Measurements from ENCODE around the gene TTLL3. TPM values are rescaled to one million over a fixed set of nuclear protein-coding genes. Genes with fewer than 3 reads are reported as not detected.

TTLL3 gene
- total and polyA plus RNA-seq, 2 of the 8 experiments (the other 6 are each of a cell fraction or from before 2014, with no cell fraction given) = 5.9 to 8.9 TPM

DNA sequence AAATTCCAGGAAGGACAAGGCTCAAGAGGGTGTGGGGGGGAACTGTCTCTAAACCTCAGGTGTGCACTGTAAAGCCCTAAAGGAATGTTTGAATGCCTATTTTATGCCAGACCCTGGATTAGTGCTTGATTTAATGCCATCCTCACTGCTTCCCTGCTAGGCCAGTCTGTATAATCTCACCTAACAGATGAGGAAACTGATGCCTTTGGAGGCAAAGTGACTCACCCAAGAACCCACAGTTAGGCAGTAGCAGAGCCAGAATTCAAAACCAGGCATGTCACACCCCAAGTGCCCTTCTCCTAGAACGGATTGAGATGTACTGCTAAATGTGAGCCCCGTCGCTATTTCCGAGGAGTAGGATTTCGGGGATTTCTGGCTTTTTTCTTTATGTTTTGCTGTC is 48.1 kb upstream of the TTLL3 start:
- Histone ChIP-seq H3K79me2 (ENCODE audit: control insufficient read depth in 1 of 2, insufficient read depth in 2 of 2, low read length in 2 of 2) (no peaks in the 10 kb centered on the region), H3K14ac (ENCODE audit: insufficient read length) (no peak overlapping the region), H2AK5ac (ENCODE audit: low read depth, low read length) (no peak overlapping the region), H4K5ac (ENCODE audit: insufficient read length, low read depth, low read length) (no peak overlapping the region), H3K4me1 (replicated peaks in 1 of 4; ENCODE audit: control insufficient read depth in 3 of 4, insufficient read depth in 4 of 4, low read length in 3 of 4) (peaks cover 0 to 7% (median 0%) of the 10 kb centered on the region in 4 experiments; a peak in 1 of 7 replicates), H3K27ac (ENCODE audit: low read depth, low read length) (no peak overlapping the region), H2AFZ (ENCODE audit: low read length) (no peak overlapping the region), H4K8ac (ENCODE audit: extremely low read depth, insufficient read depth, low read length) (no peak overlapping the region), H3K18ac (ENCODE audit: extremely low read depth, low read length) (no peak overlapping the region), H2BK5ac (ENCODE audit: low read depth, low read length) (no peak overlapping the region), H3K4me2 (ENCODE audit: insufficient read depth in 1 of 2, low read depth in 2 of 2, low read length in 2 of 2) (no peak overlapping the region), H3K4me3 (ENCODE audit: extremely low read depth in 1 of 4, insufficient read depth in 2 of 4, low read depth in 3 of 4, low read length in 4 of 4) (no peak overlapping the region), H3K27me3 (replicated peaks in 1 of 4; ENCODE audit: control insufficient read depth in 3 of 4, extremely low read depth in 1 of 4, insufficient read depth in 3 of 4, low read length in 3 of 4) (no peaks in the 10 kb centered on the region; a peak in 3 of 7 replicates), H2BK15ac (ENCODE audit: low read length) (no peak overlapping the region), H2BK120ac (replicated peaks; ENCODE audit: low read depth, low read length) (no peak overlapping the region), H3K79me1 (ENCODE audit: low read depth, low read length) (no peaks in the 10 kb centered on the region), H3K56ac (replicated peaks; ENCODE audit: insufficient read length, low read depth, low read length) (no peak overlapping the region), H3K9me3 (ENCODE audit: insufficient read depth in 2 of 2, low read depth in 1 of 2, low read length in 1 of 2) (no peaks in the 10 kb centered on the region), H3K4ac (replicated peaks; ENCODE audit: insufficient read length, low read depth, low read length) (no peak overlapping the region), H3K23me2 (ENCODE audit: low read depth, low read length) (no peaks in the 10 kb centered on the region), H2BK12ac (ENCODE audit: low read depth, low read length) (no peak overlapping the region), H3K36me3 (ENCODE audit: control insufficient read depth in 2 of 4, insufficient read depth in 4 of 4, low read length in 3 of 4) (peaks cover 2 to 17% (median 6%) of the 10 kb centered on the region in 4 experiments; a peak in 5 of 8 replicates), H2BK20ac (ENCODE audit: low read length) (no peak overlapping the region), H3K9ac (replicated peaks in 1 of 4; ENCODE audit: extremely low read depth in 1 of 4, low read depth in 3 of 4, low read length in 3 of 4) (no peak overlapping the region), H4K20me1 (replicated peaks in 1 of 2; ENCODE audit: control insufficient read depth in 1 of 2, insufficient read depth in 2 of 2, low read length in 2 of 2) (peaks cover 0 to 9% of the 10 kb centered on the region in 2 experiments), H4K91ac (replicated peaks; ENCODE audit: insufficient read length, low read length) (no peak overlapping the region), H3K23ac (ENCODE audit: insufficient read length) (no peak overlapping the region)
- TF ChIP-seq TCF12 (IDR thresholded peaks at IDR 0.05; ENCODE audit: low read depth, low read length) (no peak), HDAC6 (IDR thresholded peaks at IDR 0.05; ENCODE audit: low read depth, low read length) (no peak), SIX5 (IDR thresholded peaks at IDR 0.05; ENCODE audit: low read depth, low read length) (no peak), TEAD4 (IDR thresholded peaks at IDR 0.05; ENCODE audit: low read depth, low read length) (no peak), RBBP5 (IDR thresholded peaks at IDR 0.05; ENCODE audit: borderline replicate concordance, low read depth, low read length) (no peak), NRF1 (IDR thresholded peaks at IDR 0.05; ENCODE audit: low read depth, low read length) (no peak)
- TF ChIP-seq, protein P1, sequence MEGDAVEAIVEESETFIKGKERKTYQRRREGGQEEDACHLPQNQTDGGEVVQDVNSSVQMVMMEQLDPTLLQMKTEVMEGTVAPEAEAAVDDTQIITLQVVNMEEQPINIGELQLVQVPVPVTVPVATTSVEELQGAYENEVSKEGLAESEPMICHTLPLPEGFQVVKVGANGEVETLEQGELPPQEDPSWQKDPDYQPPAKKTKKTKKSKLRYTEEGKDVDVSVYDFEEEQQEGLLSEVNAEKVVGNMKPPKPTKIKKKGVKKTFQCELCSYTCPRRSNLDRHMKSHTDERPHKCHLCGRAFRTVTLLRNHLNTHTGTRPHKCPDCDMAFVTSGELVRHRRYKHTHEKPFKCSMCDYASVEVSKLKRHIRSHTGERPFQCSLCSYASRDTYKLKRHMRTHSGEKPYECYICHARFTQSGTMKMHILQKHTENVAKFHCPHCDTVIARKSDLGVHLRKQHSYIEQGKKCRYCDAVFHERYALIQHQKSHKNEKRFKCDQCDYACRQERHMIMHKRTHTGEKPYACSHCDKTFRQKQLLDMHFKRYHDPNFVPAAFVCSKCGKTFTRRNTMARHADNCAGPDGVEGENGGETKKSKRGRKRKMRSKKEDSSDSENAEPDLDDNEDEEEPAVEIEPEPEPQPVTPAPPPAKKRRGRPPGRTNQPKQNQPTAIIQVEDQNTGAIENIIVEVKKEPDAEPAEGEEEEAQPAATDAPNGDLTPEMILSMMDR (IDR thresholded peaks at IDR 0.05; ENCODE audit: control extremely low read depth in 1 of 3, insufficient read depth in 1 of 3, low read depth in 1 of 3, low read length in 3 of 3) = no peak
- FAIRE-seq = no peak
- no peak for DNase-seq (ENCODE audit: low read depth in 1 of 2, low spot score in 2 of 2)
- ChIA-PET CTCF (ENCODE audit: partially characterized antibody) (interaction anchor here (0.6 to 1.0 kb wide), 2 partner anchors 34 to 164 kb away, joined by 3 to 4 read pairs; no protein-coding TSS in a partner anchor), POLR2A (ENCODE audit: partially characterized antibody) (interaction anchor here (0.6 to 1.5 kb wide), 6 partner anchors 9 to 226 kb away, joined by 3 to 5 read pairs (median 4); no protein-coding TSS in a partner anchor)
- WGBS, 2 experiments (ENCODE audit: extremely low coverage in 1 of 2, insufficient coverage in 1 of 2, insufficient read length in 1 of 2, insufficient replicate concordance in 2 of 2, low coverage in 1 of 2, low lambda C conversion rate in 2 of 2, missing lambda C conversion rate in 1 of 2) = 90% methylated on average over 5 of the region's 5 CpGs; no CpG with 5 or more reads in 1 of the 2 experiments

Data from H1 (cell line).